HG03045 (cell line): ENCODE measurements around the gene ADPRM.

Experiments used
- ATAC-seq: cut with Tn5 transposase; IDR thresholded peaks from one replicate; pipeline ENCODE4 v1.9.1; 2021; ENCODE audit warnings: mild to moderate bottlenecking, moderate library complexity; ENCODE audit not compliant: unreplicated experiment

ADPRM gene

DNA sequence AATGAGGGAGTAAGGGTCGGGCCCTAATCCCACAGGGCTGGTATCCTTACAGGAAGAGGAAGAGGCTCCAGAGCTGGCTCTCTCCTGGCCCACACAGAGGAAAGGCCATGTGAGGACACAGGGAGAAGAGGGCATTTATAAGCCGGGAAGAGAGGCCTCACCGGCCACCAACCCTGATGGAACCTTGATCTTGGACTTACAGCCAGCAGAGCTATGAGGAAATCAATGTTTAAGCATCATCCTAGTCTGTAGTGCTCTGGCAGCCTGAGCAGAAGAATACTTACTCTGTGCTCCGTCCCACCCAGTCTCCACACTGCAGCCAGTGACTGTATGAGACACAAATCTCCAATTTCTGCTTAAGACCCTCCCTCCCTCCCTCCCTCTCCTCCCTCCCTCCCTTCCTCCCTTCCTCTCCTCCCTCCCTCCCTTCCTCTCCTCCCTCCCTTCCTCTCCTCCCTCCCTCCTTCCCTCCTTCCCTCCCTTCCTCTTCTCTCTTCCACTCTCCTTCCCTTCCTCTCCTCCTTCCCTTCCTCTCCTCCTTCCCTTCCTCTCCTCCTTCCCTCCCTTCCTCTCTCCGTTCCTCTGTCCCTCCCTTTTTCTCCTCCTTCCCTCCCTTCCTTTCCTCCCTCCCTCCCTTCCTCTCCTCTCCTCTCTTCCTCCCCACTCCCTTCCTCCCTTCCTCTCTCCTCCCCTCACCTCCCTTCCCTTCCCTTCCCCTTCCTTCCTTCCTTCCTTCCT lies 41.3 kb downstream of the ADPRM start:
- ATAC-seq = no peak

DNA sequence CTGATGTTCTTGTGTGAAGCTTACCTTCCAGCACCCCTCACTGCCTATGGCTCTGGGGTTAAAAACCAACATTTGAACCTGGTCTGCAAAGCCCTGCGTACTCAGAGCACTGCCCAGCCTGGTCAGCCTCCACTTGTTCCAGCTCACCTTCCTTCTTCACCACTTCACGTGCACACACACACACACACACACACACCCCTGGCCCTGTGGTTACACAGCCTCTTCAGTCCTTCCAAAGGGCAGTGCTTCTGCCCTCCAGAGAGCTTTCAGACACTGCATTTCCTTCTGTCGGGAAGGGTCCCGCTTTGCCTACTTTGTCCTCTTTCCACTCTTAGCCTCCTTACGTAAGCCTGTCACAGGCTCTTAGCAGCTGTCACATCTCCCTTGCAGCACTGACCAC lies 42.0 kb downstream of the ADPRM start:
- ATAC-seq = no peak

DNA sequence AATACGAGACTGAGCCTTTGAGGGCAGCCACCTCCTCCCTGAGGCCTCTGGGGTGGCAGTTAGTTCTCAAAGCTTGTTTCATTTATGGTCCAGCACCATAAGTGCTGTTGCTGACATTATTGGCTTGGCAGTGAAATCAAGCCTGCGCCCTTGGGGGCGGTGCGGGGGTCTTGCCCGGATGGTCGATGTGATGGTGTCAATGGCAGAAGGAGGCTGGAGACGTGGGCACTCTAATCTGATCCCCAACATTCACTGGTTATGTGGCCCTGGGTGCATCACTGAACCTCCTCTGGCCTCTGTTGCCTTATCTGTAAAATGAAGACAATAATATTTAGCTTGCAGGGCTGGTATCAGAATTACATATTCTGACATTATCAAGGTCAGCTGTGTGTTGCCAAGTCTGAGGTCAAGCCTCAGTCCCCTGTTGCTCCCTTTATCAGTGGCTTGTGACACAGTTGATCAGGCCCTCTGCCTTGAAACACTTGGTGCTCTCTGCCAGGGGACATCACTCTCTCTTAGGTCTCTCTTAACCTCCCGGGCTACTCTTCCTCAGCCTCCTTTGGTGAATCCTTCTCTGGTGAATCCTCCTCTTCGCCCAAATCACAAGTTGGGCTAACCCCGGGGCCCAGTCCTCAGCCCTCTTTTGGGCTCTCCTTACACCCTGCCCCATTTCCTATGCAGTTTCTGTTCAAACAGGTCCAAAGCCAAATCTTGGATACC lies 44.2 kb downstream of the ADPRM start:
- no peak for ATAC-seq

DNA sequence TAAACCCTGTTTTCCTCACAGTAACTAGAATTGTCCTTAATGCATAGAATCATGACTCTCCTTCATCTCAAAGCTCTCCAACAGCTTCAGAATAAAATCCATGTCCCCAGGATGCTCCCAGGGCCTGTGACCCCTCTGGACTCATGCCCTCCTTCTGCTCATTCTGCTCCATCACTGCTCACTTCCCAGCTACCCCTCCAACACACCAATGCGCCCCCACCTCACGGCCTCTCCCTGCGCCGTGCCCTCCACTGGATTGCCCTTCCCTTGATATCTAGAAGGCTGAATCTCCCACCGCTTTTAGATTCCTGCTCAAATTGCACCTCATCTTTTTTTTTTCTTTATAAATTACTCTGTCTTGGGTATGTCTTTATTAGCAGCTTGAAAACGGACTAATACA lies 45.0 kb downstream of the ADPRM start:
- ATAC-seq = no peak

DNA sequence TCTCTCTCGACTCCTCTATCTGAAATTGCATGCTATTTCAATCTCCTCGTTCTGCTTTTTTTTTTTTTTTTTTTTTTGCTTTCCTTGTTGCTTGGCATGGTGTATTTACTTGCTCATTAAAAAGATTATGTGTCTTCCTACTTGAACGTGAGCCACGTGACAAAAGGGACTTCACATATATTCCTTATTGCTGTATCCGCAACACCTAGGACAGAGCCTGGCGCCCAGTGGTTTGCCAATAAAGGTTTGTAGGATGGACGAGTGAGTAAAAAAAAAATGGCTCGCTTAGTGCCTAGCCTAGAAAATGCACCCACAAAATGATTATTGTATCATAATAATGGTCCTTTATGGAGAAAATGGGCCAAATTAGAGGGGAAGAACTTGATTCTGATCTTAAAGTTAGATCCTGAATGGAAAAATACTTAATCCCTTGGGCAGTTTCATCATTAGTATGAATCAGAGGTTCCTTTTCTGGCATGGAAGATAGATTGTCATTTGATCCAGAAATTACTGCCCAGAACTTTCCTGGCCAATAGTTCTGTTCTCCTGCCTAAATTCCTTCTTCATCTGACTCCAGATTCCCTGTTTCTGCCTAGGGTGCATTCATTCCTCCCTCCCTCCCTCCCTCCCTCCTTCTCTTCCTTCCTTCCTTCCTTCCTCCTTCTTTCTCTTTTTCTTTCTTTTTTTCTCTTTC lies 46.1 kb downstream of the ADPRM start:
- ATAC-seq = no peak

DNA sequence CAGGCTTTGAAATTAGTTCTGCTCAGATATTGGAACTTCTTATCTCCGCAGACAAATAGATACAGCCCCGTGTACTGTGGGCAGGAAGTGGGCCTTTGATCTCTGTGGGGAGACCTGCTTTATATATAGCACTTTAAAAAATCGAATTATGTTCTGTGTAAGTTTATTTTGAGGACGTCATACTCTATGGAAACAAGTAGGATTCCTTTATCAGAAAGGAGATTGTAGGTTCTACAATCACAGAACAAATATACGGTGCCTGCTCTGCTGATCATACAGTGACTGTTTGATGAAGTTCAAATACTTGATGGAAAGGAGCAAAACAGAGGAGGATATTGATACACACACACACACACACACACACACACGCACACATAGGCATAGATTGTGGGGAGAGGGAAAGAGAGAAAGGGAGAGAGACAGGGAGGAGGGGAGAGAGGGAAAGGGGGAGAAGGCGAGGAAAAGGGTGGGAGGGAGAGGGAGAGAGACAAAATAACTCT lies 47.2 kb downstream of the ADPRM start:
- ATAC-seq = no peak

DNA sequence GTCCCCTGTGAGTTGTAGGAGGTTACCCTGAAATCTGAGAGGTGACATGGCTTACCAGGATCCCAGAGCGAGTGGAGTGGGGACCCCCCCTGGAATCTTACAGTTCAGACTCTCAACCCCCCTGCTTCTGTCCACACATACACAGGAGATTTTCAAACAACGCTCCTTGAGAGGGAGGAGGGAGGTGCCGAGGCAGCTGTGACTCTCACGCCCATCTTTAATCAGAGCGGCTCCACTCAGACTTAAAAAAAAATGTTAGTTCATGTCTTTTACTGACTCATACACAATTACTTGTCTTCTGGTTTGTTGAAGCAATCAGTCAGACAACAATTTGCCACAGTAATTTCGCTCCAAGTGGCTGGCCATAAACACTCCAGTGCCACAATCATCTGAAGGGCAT lies 47.8 kb downstream of the ADPRM start:
- ATAC-seq = no peak

DNA sequence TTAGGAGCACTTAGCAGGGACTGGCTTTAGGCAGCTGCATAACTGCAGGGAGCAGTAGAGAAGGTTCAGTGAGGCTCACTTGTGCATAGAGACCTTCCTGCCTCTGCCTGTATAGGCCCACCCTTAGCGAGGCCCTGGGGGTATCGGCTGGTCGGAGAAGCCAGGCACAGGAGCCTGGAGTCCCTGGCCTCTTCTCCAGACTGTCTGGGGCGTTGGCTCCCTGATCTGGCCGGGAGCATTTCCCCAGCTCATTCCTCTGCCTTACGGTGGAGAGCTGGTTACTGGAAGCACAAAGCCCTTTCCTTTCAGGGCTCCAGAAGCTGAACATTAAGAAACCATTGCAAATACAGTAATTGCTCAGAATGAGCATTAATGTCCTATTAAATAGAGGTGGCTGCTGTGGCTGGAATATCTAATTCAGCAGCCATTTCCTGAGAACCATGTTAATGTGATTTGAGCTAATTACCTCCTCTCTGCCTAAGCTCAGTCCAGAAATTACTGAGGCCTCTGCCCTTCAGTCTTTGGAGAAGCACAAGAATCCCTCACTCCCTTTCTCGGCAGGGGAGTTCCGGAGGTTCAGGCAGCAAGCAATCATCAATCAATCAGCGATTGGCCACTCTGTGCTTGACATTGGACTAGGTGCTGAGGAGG lies 51.3 kb downstream of the ADPRM start:
- no peak for ATAC-seq

DNA sequence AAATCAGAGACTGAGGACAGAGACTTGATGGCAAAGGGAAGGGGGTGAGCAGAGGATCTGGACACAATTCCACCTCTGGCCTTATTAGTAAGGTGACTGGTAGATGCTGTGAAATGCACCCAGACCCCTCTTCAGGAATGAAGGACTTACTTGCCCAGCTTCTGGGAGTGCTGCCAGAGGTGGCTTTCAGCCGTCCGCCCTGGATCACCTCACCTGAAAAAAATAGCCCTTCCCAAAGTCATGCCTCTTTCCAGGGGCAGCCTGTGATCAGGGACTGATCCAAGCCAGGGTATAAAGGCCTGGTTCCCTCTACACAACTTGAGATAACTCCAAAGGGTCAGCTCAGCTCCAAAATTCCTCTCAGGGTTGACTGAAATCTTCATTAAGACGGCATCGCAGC lies 52.8 kb downstream of the ADPRM start:
- ATAC-seq = no peak

DNA sequence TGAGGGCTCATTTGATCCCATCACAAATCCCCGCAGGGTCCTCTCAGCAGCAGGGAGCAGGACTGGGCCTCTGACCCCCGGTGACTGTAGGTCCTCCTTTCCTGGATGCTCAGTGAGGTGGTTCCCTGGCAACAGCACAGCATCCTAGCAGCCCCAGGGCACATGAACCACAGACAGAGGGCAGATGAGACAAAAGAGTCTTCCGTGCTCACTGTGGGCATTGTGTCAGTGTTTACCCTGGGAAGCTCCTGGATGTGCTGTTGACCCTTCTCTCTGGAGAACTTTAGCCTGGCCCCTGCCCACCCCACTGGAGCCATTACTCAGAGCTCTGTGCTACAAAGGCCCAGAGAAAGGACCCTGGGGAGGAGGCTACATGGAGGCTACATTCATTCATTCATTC lies 54.2 kb downstream of the ADPRM start:
- no peak for ATAC-seq

DNA sequence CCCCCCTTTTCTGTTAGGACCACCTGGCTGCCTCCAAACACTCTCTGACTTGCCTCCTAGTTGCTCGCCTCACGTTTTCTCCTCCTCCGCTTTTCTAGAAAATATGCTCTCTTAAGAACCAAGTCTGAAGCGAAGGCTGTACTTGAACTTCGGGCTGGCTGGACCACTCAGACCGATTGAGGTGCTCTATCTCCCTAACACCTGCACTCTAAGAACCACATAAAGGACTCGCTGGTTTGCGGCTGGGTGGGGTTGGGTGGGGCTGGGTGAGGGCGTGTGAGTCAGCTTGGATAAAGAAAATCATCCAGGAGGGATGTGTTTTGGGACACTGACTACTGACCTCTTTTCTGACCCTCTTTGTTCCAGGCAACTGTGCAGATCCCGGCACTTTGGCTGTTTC lies 55.3 kb downstream of the ADPRM start:
- ATAC-seq = no peak

DNA sequence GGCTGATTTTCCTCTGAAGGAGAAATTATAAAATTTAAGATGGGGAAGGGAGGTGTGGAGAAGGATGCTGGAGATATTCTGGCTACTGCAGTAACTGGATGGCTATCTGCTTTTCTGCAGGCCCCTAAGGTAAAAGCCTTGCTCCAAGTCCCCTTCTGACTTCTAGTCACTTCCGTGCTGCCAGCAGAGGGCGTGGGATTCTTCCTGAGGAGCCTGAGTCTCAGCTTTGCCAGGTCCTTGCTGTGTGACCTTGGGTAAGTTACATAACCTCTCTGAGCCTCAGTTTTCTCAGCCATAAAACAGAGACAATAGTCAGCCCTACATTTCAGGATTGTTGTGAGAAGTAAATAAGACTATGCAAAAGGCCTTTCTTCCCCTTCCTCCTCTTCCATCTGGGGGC lies 56.7 kb downstream of the ADPRM start:
- no peak for ATAC-seq

DNA sequence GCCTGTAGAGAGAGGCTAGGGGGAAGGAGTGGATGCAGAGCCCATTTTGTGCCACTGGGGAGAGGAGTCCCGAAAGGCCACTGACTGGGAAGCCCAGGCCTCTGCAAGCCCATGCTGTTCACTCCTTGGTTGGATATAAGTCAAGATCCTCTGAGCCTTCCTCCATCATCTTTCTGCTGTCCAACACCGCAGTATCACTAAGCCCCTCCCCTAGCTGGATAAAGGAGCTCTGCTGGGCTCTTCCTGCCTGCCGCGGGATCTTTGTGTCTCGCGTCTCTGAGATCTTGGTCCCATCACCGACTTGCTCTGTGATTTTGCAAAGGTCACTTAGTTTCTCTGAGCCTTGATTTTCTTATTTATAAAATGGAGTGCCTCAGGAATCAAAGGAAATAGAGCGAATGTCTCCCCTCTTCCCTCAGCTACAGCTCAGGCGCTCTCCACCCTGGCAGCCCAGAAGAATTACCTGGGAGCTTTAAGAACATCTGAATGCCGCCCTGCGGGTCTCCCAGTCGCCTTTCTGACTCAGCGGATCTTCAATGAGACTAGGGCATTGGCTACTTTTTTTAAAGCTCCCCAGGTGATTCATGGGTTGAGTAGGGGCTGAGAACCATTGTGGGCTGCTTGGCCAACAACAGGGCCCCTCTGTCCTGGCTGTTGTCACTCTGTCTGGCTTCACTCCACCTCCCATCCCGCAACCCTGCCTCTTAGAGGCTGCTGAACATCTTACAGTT lies 57.6 kb downstream of the ADPRM start:
- no peak for ATAC-seq

DNA sequence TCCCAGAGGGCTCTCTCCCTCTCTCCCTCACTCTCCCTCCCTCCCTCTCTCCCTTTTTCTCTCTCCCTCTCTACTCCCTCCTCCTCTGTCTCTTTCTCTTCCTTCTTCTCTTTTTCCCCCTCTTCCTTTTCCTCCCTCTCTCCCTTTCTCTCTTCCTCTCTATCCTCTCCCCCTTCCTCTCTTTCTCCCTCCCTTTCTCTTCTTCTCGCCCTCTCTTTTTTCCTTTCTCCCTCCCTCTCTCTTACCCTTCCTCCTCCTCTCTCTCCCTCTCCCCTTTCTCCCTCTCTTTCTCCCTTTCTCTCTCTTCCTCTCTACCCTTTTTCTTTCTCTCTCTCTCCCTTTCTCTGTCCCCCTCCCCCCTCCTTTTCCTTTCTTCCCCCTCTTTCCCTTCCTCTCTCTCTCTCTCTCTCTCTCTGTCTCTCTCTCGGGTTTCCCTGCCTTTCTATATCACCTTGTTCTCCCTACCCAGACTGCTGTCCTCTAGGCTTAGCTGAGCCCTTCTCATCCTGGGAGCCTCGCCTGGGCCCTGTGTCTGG lies 58.3 kb downstream of the ADPRM start:
- no peak for ATAC-seq

DNA sequence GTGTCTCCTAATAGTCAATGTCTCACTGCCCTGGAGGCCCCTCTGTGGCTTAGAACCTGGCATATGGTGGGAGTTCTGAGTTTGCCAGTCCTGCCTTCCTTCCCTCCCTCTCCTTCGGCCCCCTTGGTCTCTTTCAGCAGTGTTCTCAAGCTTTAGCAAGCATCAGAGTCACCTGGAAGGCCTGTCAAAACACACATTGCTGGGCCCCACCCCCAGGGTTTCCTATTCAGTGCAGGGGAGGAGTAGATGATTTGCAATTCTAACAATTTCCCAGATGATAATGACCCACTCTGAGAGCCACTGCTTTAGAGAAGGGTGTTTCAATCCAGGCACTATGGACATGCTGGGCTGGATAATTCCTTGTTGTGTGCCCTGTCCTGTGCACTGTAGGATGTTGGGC lies 58.8 kb downstream of the ADPRM start:
- no peak for ATAC-seq

DNA sequence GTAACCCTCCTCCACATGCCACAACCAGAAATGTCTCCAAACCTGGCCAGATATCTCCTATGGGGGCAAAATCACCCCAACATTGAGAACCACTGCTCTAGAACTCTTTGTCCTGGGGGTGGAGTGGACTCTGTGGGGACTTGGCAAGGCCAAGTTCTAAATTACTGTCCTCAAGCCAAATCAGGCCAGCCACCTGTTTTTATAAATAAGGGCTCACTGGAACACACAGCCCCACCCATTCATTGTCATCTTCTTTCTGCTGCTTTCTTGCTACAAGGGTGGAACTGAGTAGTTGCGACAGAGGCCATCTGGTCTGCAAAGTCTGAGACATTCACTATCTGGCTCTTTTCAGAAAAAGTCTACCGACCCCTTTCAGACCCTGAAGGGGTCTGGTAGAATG lies 59.2 kb downstream of the ADPRM start:
- ATAC-seq = no peak

DNA sequence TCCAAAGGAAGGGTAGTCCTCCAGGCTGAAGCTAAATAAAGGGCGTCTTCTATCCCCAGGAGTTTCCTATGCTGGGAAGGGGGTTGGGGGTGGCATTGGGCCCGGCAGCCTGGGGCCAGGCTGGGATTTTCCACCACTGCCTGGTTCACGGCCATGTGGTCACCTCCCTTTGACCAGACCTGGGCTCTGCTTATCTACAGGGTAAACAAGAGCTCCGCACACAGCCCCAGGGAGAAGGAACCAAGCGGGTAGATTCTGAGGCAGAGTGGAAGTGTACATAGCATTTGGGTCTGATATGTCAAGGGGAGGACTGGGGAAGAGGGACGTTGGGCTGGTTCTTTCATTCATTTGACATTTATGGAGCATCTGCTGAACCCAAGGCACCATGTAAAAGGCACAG lies 59.7 kb downstream of the ADPRM start:
- no peak for ATAC-seq

DNA sequence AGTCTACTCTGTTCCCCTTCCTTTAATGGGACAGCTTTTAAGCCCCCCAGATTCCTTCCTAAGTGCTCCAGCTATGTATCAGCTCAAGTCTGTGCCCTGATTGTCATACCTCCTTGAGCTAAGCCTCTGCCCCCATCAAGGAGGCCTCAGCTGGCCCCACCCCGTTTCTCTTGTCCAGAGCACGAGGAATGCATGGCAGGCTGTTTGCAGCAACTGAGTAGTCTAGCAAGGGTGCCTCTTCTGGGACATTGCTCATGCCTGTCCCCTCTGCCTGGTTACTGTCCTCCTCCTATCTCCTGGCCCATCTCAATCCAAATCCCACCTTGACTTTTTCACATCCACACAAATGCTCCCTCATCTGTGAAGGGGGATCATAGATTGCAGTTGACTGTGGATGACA lies 60.3 kb downstream of the ADPRM start:
- no peak for ATAC-seq

DNA sequence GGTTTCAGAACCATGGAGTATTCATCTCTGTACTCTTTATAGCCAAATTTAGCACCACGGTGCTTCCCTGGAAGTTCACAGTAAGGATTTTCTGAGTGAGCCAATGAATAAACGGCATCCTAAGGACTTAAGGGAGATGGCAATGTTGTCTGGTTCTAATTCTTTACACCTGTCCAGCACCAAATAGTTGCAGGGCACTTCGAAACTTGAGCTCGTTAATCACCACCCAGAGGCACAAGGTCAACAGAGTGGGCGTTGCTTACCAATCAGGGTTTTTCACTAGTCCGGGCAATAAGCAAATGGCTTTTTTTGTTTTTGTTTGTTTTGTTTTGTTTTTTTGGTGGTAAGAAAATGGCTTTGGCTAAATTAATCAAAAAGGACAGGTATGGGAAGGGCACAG lies 60.7 kb downstream of the ADPRM start:
- no peak for ATAC-seq
